HuH-7 (cell line): ENCODE data around the gene ACSS1.
"Not testable (repeated sequence)": the region's sequence is repeated elsewhere in the genome, so short reads cannot be mapped to it uniquely, and the experiment has no call there.

ENCODE experiments used
- DNase-seq: peaks from one replicate; pipeline ENCODE4 v3.0.0; 2011; ENCODE audit warnings: low spot score

ACSS1 gene

GRCh38 chr20:25009218-25010145 lies 48.5 kb downstream of the ACSS1 start:
- no peak for DNase-seq

- no peak for DNase-seq
Observed at GRCh38 chr20:25008388-25009217, 49.3 kb downstream of the ACSS1 start.

- no peak for DNase-seq
Observed at GRCh38 chr20:25007491-25008305, 50.2 kb downstream of the ACSS1 start.

- DNase-seq, result no peak
Observed at GRCh38 chr20:25006431-25007167, 51.3 kb downstream of the ACSS1 start.

GRCh38 chr20:25005661-25006060 lies 52.3 kb downstream of the ACSS1 start:
- DNase-seq, result no peak

GRCh38 chr20:25005220-25005619 lies 52.7 kb downstream of the ACSS1 start:
- DNase-seq, result no peak

- DNase-seq, result no peak
Observed at GRCh38 chr20:25003002-25003401, 54.9 kb downstream of the ACSS1 start.

GRCh38 chr20:25001323-25001722 lies 56.6 kb downstream of the ACSS1 start:
- DNase-seq, result not testable (repeated sequence)

- no peak for DNase-seq
Observed at GRCh38 chr20:25000268-25000801, 57.6 kb downstream of the ACSS1 start.

- DNase-seq, result no peak
Observed at GRCh38 chr20:24999568-24999967, 58.4 kb downstream of the ACSS1 start.

- no peak for DNase-seq
Observed at GRCh38 chr20:24998631-24999445, 59.1 kb downstream of the ACSS1 start.

GRCh38 chr20:24998121-24998520 lies 59.8 kb downstream of the ACSS1 start:
- DNase-seq, result no peak

- no peak for DNase-seq
Observed at GRCh38 chr20:24996449-24997377, 61.2 kb downstream of the ACSS1 start.

- DNase-seq, result no peak
Observed at GRCh38 chr20:24995741-24996448, 62.0 kb downstream of the ACSS1 start.

- DNase-seq, result peak; percentile 94
Observed at GRCh38 chr20:24994470-24995368, 63.2 kb downstream of the ACSS1 start.

GRCh38 chr20:24994186-24994465 lies 63.8 kb downstream of the ACSS1 start:
- no peak for DNase-seq

- DNase-seq, result no peak
Observed at GRCh38 chr20:24993337-24994185, 64.4 kb downstream of the ACSS1 start.
